LNCaP clone FGC (cell line): Measurements from ENCODE around the gene ARHGAP23.

Experiments used
- DNase-seq: peaks from one replicate; pipeline ENCODE4 v3.0.0-alpha.2; 2011; ENCODE audit warnings: low read depth
- H3K4me3 ChIP-seq: 2 replicates; pipeline ENCODE4 v1.5.1; 2011; ENCODE audit warnings: mild to moderate bottlenecking, low read depth, low read length, control low read depth
- CTCF ChIP-seq: IDR thresholded peaks from 2 replicates; pipeline ENCODE4 v1.5.1; 2012; ENCODE audit warnings: mild to moderate bottlenecking; ENCODE audit not compliant: control insufficient read depth, insufficient read depth; ENCODE audit errors: extremely low read depth

ARHGAP23 gene

GRCh38 chr17:38421171-38421841, 7.0 kb upstream of the ARHGAP23 start:
- TF ChIP-seq CTCF: no peak
- H3K4me3 ChIP-seq: no peak overlapping the region
- DNase-seq: no peak

- H3K4me3 ChIP-seq: no peak overlapping the region
Observed at GRCh38 chr17:38421871-38422827, 6.1 kb upstream of the ARHGAP23 start.

GRCh38 chr17:38424297-38424972, 3.8 kb upstream of the ARHGAP23 start:
- no peak for TF ChIP-seq CTCF
- DNase-seq: no peak

More at GRCh38 chr17:38421871-38422827, 6.1 kb upstream of the ARHGAP23 start:
- no peak for TF ChIP-seq CTCF
- no peak for DNase-seq

GRCh38 chr17:38425031-38425430, 3.2 kb upstream of the ARHGAP23 start:
- H3K4me3 ChIP-seq: no peak overlapping the region
- TF ChIP-seq CTCF: no peak
- DNase-seq: no peak

More at GRCh38 chr17:38424297-38424972, 3.8 kb upstream of the ARHGAP23 start:
- no peak overlapping the region for H3K4me3 ChIP-seq

GRCh38 chr17:38425744-38426143, 2.5 kb upstream of the ARHGAP23 start:
- TF ChIP-seq CTCF: no peak
- no peak for DNase-seq
- no peak overlapping the region for H3K4me3 ChIP-seq

GRCh38 chr17:38426441-38426840, 1.8 kb upstream of the ARHGAP23 start:
- H3K4me3 ChIP-seq: no peak overlapping the region
- DNase-seq: no peak
- TF ChIP-seq CTCF: no peak
